IMR-90 (cell line): ENCODE results near the gene SLC27A3. TPM values are rescaled to one million over a fixed set of nuclear protein-coding genes. Genes with fewer than 3 reads are reported as not detected.
A peak's percentile ranks its signal among the peaks of the same experiment; 100 is the strongest.

Experiments used
- ATAC-seq: fragments of 200-7000 bp; cut with Tn5 transposase; 2 replicates; pipeline ENCODE4 v1.9.1; 2020; ENCODE audit warnings: low read depth, mild to moderate bottlenecking, moderate library complexity
- BruUV-seq: library from RNA; stranded (reverse); fragments of 400-500 nt; replicated peaks from 2 replicates; lab custom pipeline; 2021; lab: Mats Ljungman, UMichigan
- CTCF ChIA-PET: fragments of 300-600 bp; formaldehyde crosslinking; extraction: SDS; loops from one replicate; lab custom pipeline; 2021; ENCODE audit warnings: antibody characterized with exemption; lab: Yijun Ruan, JAX
- POLR2A ChIA-PET: fragments of 300-600 bp; sonication (Branson Sonifier 250); formaldehyde crosslinking; loops from one replicate; lab custom pipeline; 2022; ENCODE audit warnings: antibody characterized with exemption; ENCODE audit not compliant: unreplicated experiment; lab: Charles Lee
- DNase-seq: peaks from one replicate; pipeline ENCODE4 v3.0.0; 2013
- H2AFZ ChIP-seq: replicated peaks from 2 replicates; pipeline ENCODE3; 2013; ENCODE audit warnings: low read length, mild to moderate bottlenecking; ENCODE audit not compliant: poor library complexity
- H2AK5ac ChIP-seq: 2 replicates; pipeline ENCODE4 v1.6.1; 2013; ENCODE audit warnings: low read depth, low read length, inconsistent platforms
- H2AK9ac ChIP-seq: replicated peaks from 2 replicates; pipeline ENCODE3; 2013; ENCODE audit warnings: mild to moderate bottlenecking, low read depth, low read length, moderate library complexity; ENCODE audit not compliant: poor library complexity
- H2BK120ac ChIP-seq: 2 replicates; pipeline ENCODE4 v1.6.1; 2013; ENCODE audit warnings: low read depth, low read length, inconsistent platforms
- H2BK15ac ChIP-seq: 3 replicates; pipeline ENCODE4 v1.6.1; 2013; ENCODE audit warnings: low read depth, low read length, inconsistent platforms
- H2BK20ac ChIP-seq: 2 replicates; pipeline ENCODE4 v1.6.1; 2013; ENCODE audit warnings: low read depth, mild to moderate bottlenecking, inconsistent platforms, low read length, moderate library complexity
- H2BK5ac ChIP-seq: 2 replicates; pipeline ENCODE4 v1.6.1; 2013; ENCODE audit warnings: mild to moderate bottlenecking, low read depth, low read length, inconsistent platforms; ENCODE audit not compliant: poor library complexity, severe bottlenecking
- H3K14ac ChIP-seq: replicated peaks from 2 replicates; pipeline ENCODE4 v1.6.1; 2013; ENCODE audit warnings: low read depth, low read length, inconsistent platforms
- H3K18ac ChIP-seq: 2 replicates; pipeline ENCODE4 v1.6.1; 2013; ENCODE audit warnings: low read depth, low read length, control low read depth
- H3K23ac ChIP-seq: 2 replicates; pipeline ENCODE4 v1.6.1; 2013; ENCODE audit warnings: low read depth, low read length, inconsistent platforms
- H3K27ac ChIP-seq: 2 replicates; pipeline ENCODE4 v1.5.1; 2013; ENCODE audit warnings: mild to moderate bottlenecking, control low read depth, low read length; ENCODE audit not compliant: insufficient read depth
- H3K27me3 ChIP-seq: 2 replicates; pipeline ENCODE4 v1.6.1; 2013; ENCODE audit warnings: low read length; ENCODE audit not compliant: control insufficient read depth, insufficient read depth
- H3K36me3 ChIP-seq: 2 replicates; pipeline ENCODE4 v1.6.1; 2013; ENCODE audit warnings: low read length, mixed read lengths; ENCODE audit not compliant: control insufficient read depth, insufficient read depth
- H3K4ac ChIP-seq: 2 replicates; pipeline ENCODE4 v1.6.1; 2013; ENCODE audit warnings: low read depth, low read length, inconsistent platforms
- H3K4me1 ChIP-seq: 2 replicates; pipeline ENCODE4 v1.6.1; 2013; ENCODE audit warnings: low read length, mixed read lengths; ENCODE audit not compliant: control insufficient read depth, insufficient read depth
- H3K4me2 ChIP-seq: 2 replicates; pipeline ENCODE4 v1.6.1; 2013; ENCODE audit warnings: low read depth, mild to moderate bottlenecking, control low read depth, low read length, moderate library complexity
- H3K4me3 ChIP-seq: 2 replicates; pipeline ENCODE4 v1.5.1; 2013; ENCODE audit warnings: low read depth, mild to moderate bottlenecking, control low read depth, low read length, moderate library complexity; ENCODE audit not compliant: insufficient read depth
- H3K56ac ChIP-seq: 2 replicates; pipeline ENCODE4 v1.6.1; 2013; ENCODE audit warnings: low read length, inconsistent platforms; ENCODE audit not compliant: insufficient read depth; ENCODE audit errors: extremely low read depth
- H3K79me1 ChIP-seq, 2 experiments: 2 replicates each; pipeline ENCODE4 v1.6.1; 2013; ENCODE audit warnings: low read length in 2 of 2, inconsistent platforms in 1 of 2, low read depth in 1 of 2
- H3K9ac ChIP-seq: 2 replicates; pipeline ENCODE4 v1.6.1; 2013; ENCODE audit warnings: low read depth, low read length, control low read depth
- H3K9me1 ChIP-seq: 2 replicates; pipeline ENCODE4 v1.6.1; 2013; ENCODE audit warnings: low read length, inconsistent platforms; ENCODE audit not compliant: insufficient read depth
- H3K9me3 ChIP-seq: 2 replicates; pipeline ENCODE4 v1.6.1; 2013; ENCODE audit warnings: low read length; ENCODE audit not compliant: control insufficient read depth, insufficient read depth
- H4K20me1 ChIP-seq: 2 replicates; pipeline ENCODE4 v1.6.1; 2013; ENCODE audit warnings: low read length, inconsistent platforms; ENCODE audit not compliant: insufficient read depth
- H4K5ac ChIP-seq: 2 replicates; pipeline ENCODE4 v1.6.1; 2013; ENCODE audit warnings: mild to moderate bottlenecking, low read depth, low read length, control low read depth
- H4K8ac ChIP-seq, 2 experiments: 2 replicates each; pipeline ENCODE4 v1.6.1; 2013; ENCODE audit warnings: low read depth in 2 of 2, low read length in 2 of 2, control low read depth in 1 of 2, inconsistent platforms in 1 of 2
- H4K91ac ChIP-seq: 2 replicates; pipeline ENCODE4 v1.6.1; 2013; ENCODE audit warnings: low read depth, low read length, inconsistent platforms; ENCODE audit not compliant: insufficient read depth
- CHD1 ChIP-seq: IDR thresholded peaks from 2 replicates; pipeline ENCODE4 v1.6.1; 2012; ENCODE audit warnings: low read depth, low read length, improper control_type of control experiment
- MAFK ChIP-seq: IDR thresholded peaks from 2 replicates; pipeline ENCODE4 v1.6.1; 2012; ENCODE audit warnings: low read depth, low read length, improper control_type of control experiment
- MXI1 ChIP-seq: IDR thresholded peaks from 2 replicates; pipeline ENCODE4 v1.6.1; 2012; ENCODE audit warnings: low read depth, mild to moderate bottlenecking, low read length, moderate library complexity, borderline replicate concordance
- NFE2L2 ChIP-seq: fragments of 150-350 bp; IDR thresholded peaks from 2 replicates; pipeline ENCODE4 v1.6.1; 2016; ENCODE audit warnings: low read depth, mild to moderate bottlenecking, low read length
- POLR2A ChIP-seq: IDR thresholded peaks from 2 replicates; pipeline ENCODE4 v1.6.1; 2012; ENCODE audit warnings: mild to moderate bottlenecking, low read depth, low read length
- RAD21 ChIP-seq: IDR thresholded peaks from 2 replicates; pipeline ENCODE4 v1.6.1; 2012; ENCODE audit warnings: low read length, improper control_type of control experiment
- RCOR1 ChIP-seq: IDR thresholded peaks from 2 replicates; pipeline ENCODE4 v1.6.1; 2012; ENCODE audit warnings: mild to moderate bottlenecking, low read length, improper control_type of control experiment; ENCODE audit not compliant: insufficient replicate concordance
- WGBS, 2 experiments: methylation state at CpG; one replicate each; pipeline versions ENCODE4 v1.1.5 to v1.1.7; 2013; ENCODE audit warnings: missing lambda C conversion rate in 2 of 2; ENCODE audit not compliant: insufficient read length in 1 of 2; ENCODE audit errors: extremely low coverage in 2 of 2; 5-methylcytosine and 5-hydroxymethylcytosine counted together
- dilution Hi-C: fragments of 300-500 bp; cut with HindIII; formaldehyde crosslinking; loops from one replicate; pipeline ENCODE4 v1.14.3; 2018; ENCODE audit warnings: low sequenced_read_pairs; ENCODE audit not compliant: unreplicated experiment
- in situ Hi-C: fragments of 300-500 bp; cut with MboI; formaldehyde crosslinking; loops from 3 replicates; pipeline ENCODE4 v1.14.3; 2019; ENCODE audit warnings: low sequenced_read_pairs, inconsistent platforms, mixed read lengths
- intact Hi-C: fragments of 100-400 bp; cut with micrococcal nuclease; formaldehyde crosslinking; loops from 2 replicates; pipeline ENCODE4 v1.10.0; 2022
- polyA plus RNA-seq, 3 experiments: library from polyadenylated mRNA; depleted of rRNA; stranded (reverse); fragments of >200 nt; gene quantifications; 2 replicates each; pipeline ENCODE4 v1.2.3, GENCODE V29; 2012; ENCODE audit warnings: low replicate concordance in 1 of 3
- total RNA-seq: library from RNA; depleted of rRNA; stranded (reverse); fragments of >200 nt; gene quantifications from 2 replicates; pipeline ENCODE4 v1.2.3, GENCODE V29; 2012
- TF ChIP-seq, protein P1 (sequence below): fragments of 150-350 bp; IDR thresholded peaks from 2 replicates; pipeline ENCODE4 v1.6.1; 2017; ENCODE audit warnings: mild to moderate bottlenecking, antibody characterized with exemption, low read length, low read depth

Gene SLC27A3
- total and polyA plus RNA-seq, 2 of the 4 experiments (the other 2 are of a cell fraction), result 3.2 to 9.3 TPM

- Histone ChIP-seq H3K9ac (peak overlapping the region; percentile 45), H3K9me1 (peaks cover 10% of the 10 kb centered on the region), H3K4ac (peak overlapping the region; percentile 95), H2BK15ac (peak overlapping the region; percentile 89; the same call in 2 of the 3 replicates), H2AK9ac (peak overlapping the region; percentile 84), H3K4me1 (peaks cover 11% of the 10 kb centered on the region), H3K79me1 (0 out of 4 replicates have a peak, but pooled peaks cover 0 to 3% of the 10 kb centered on the region in 2 experiments), H2BK120ac (peak overlapping the region; percentile 91), H3K56ac (peak overlapping the region; percentile 75), H2BK20ac (peak overlapping the region; percentile 92), H4K5ac (peak overlapping the region; percentile 82), H2BK5ac (peak overlapping the region; percentile 97), H3K27ac (peak overlapping the region; percentile 93), H3K4me3 (peak overlapping the region; percentile 37; the same call in 1 of the 2 replicates), H3K9me3 (no peaks in the 10 kb centered on the region), H3K14ac (peak overlapping the region; percentile 84), H3K27me3 (no peaks in the 10 kb centered on the region), H3K4me2 (peak overlapping the region; percentile 87), H4K8ac (peak overlapping the region; percentile 48 to 92), H2AFZ (peak overlapping the region; percentile 92), H3K23ac (peak overlapping the region; percentile 94), H2AK5ac (peak overlapping the region; percentile 79), H3K36me3 (no peaks in the 10 kb centered on the region), H3K18ac (peak overlapping the region; percentile 89), H4K91ac (peak overlapping the region; percentile 86), H4K20me1 (no peaks in the 10 kb centered on the region)
- intact Hi-C loops (loop anchor here (10.0 kb wide), 1 partner anchor 134 kb away; the partner anchor contains the start of gene GATAD2B), dilution Hi-C loops (no loop called here), in situ Hi-C loops (no loop called here)
- ChIA-PET POLR2A (no interaction called here), CTCF (no interaction called here)
- BruUV-seq, result no TSS peak
- TF ChIP-seq RCOR1 (no peak), MXI1 (no peak), RAD21 (no peak), MAFK (no peak), NFE2L2 (0 out of 2 replicates have a peak, but pooled peaks have one; percentile 5), CHD1 (no peak), POLR2A (peak; percentile 27; the same call in 1 of the 2 replicates)
- TF ChIP-seq, protein P1, sequence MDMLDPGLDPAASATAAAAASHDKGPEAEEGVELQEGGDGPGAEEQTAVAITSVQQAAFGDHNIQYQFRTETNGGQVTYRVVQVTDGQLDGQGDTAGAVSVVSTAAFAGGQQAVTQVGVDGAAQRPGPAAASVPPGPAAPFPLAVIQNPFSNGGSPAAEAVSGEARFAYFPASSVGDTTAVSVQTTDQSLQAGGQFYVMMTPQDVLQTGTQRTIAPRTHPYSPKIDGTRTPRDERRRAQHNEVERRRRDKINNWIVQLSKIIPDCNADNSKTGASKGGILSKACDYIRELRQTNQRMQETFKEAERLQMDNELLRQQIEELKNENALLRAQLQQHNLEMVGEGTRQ, result peak; percentile 77
- peak; percentile 70 for ATAC-seq
- DNase-seq, result peak; percentile 84
- 12% methylated on average over 8 of the region's 16 CpGs; no CpG with 5 or more reads in 1 of the 2 experiments for WGBS, 2 experiments
Measured at GRCh38 chr1:153790313-153790965, 15.2 kb downstream of the SLC27A3 start.
